HG03432 (cell line): Measurements from ENCODE around the gene COL4A2.
A peak's percentile ranks its signal among the peaks of the same experiment; 100 is the strongest.

Experiments used
- ATAC-seq: cut with Tn5 transposase; IDR thresholded peaks from one replicate; pipeline ENCODE4 v1.9.1; 2021; ENCODE audit warnings: mild to moderate bottlenecking, moderate library complexity; ENCODE audit not compliant: unreplicated experiment

COL4A2 gene

DNA sequence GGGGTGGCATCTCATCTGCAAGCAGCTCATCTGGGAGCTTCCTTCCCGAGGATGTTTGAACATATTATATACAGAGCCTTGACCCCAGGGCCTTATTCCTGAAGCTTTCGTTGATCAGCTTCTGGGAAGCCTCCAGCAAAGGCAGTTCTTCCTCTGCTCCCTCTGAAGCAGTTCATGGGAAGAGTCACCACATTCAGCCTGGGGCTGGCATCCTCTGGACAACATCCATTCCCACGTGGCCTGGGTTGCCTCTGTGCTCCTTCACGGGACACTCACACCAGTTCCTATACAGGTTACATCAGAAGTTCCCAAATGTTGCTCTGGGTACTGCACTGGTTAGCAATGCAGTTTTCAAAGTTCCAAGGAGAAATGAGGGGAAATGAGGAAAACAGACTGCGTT lies 29.6 kb downstream of the COL4A2 start:
- no peak for ATAC-seq

DNA sequence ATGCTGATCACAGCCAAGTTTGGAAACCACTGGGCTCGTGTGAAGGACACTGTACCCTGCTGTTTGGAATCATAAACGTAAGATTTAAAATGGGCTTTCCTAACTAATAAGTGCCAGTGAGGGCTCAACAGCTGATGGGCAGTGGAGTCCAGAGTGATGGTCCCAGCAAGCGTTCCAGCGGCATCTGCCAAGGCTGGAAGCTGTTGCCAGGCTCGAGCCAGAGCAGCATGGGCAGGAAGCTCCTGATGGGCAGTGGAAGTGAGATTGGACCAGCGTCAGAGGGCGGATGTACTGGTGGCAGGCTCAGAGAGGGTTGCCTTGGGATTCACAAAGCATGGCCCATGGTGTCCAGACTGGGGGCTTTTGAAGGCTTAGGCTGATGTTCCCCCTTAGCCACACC lies 30.2 kb downstream of the COL4A2 start:
- ATAC-seq = no peak

DNA sequence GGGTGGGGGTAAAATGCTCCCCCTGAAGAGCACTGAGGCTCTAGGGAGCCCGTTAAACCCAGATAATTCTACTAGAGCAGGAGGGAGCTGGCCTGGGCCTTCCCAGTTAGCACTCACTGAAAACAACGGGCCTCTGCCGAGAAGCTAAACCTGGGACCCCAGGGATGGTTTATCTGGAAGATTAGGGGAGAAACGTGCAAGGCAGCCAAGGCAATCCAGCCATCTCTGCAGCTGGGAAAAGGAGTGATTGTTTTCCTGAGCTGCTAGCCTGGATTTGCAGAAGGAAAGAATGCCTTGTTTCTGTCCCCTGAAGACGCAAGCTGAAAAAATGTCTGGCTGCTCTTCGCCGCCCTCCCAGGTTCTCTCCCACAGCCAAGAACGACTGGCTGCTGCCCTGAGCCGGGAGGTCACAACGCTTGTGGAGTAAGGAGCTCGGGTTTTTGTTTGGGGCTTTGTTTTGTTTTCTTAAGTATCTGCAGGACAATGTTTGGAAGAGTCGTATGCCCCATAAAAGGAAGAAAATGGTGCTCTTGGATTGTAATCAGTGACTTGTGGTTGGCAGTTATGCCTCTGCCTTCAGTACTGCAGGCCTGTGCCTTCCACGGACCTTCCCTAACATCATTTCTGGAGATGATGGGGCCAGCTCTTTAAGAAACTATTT lies 31.5 kb downstream of the COL4A2 start:
- no peak for ATAC-seq

DNA sequence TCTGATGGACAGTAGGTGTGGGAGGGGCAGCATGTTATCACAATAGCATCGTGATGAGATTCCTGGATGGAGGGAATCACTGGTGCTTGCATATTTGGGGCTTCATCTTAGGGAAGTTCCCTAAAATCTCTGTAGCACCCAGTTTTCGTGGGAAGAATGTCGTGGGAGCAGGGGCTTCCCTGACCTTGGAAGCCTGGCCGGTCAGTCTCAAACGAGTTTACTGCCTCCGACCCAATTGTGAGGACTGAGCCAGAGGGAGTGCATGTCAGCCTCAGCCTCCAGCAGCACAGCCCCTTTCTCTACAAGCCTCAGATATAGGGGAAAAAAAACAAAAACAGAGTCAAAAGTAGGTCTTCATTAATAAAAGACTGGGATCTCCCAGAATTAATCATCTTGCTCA lies 32.2 kb downstream of the COL4A2 start:
- no peak for ATAC-seq

DNA sequence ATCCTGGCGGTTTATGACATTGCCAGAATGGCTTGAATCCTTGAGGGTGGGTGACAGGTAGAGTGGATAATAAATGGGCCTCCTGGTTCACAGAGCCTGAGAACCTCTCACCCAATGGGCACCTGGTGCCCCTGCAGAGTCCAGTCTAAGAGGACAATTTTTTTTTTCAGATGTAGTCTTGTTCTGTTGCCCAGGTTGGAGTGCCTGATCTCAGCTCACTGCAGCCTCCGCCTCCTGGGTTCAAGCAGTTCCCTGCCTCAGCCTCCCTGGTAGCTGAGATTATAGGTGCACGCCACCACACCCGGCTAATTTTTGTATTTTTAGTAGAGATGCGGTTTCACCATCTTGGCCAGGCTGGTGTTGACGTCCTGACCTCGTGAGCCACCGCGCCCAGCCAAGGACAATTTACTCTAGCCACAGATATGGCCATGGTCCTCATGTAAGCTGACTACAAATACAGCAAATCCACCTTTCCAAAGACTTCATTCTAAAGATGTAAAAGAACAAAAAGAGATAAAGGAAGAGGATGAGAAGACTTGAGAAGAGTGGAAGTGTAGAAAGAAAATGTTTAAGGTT lies 33.0 kb downstream of the COL4A2 start:
- ATAC-seq = no peak

DNA sequence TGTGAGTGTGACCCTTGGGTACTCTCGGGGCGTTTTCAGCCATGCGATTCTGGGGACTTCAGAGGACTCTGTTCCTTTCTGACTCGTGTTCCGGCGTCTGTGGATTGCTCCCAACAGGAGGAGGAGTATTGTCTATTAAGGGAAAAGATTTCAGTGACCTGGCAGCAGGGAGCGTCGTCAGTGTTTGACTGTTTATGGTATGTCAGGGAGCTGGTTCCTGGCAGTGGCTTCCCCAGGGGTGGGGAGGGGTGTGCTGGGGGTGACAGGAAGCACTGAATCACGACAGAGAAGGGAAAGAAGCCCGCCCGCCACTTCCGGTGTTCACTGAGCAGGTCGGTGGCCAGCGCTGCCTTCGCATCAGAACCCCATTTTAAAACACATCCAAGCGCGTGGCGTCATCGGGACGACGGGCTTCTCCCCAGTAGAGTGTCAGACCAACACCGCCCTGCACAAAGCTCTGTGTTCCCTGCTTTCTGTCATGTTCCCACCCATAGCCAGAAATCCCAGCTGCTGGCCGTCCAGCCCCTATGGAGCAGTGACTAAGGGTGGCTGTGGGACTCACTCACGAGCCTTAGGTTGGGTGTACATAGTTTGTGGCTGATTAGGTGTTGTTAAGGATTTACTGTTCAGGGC lies 33.8 kb downstream of the COL4A2 start:
- ATAC-seq = peak; percentile 45

DNA sequence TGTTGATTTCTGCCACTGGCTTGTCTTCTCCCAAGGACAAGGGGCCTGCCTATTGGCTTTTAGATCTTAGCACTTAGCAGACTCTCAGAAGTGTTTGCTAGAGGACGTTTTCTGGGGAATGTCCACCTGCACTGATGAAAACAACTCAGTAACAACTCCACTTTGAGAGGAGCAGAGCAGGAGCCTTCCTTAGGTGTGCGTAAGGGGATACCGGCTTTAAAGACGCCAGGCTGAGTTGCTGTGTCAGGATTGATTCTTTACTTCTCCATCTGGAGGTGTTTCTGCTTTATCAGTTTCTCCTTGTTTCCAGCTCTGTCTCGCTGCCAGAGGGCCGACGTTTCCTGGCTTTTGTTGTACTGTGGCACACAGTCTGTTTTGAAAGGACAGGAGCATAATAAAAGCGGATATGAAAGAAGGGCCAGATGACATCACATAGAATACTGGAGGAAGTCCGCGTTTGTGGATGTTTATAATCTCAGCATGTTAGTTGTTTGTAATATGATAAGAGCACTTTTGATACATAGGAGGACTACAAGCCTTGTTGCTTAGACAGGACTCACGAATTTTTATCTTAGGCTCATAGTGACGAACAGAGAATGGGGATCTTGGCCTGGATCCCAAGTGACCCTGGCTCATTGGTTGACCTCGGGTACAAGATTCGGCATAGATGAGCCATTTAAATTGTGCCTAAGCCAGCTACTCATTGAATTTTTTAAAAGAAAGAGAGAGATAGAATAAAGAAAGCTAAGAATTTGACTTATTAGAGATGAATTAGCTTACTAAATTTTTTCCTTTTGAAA lies 34.6 kb downstream of the COL4A2 start:
- peak; percentile 50 for ATAC-seq

DNA sequence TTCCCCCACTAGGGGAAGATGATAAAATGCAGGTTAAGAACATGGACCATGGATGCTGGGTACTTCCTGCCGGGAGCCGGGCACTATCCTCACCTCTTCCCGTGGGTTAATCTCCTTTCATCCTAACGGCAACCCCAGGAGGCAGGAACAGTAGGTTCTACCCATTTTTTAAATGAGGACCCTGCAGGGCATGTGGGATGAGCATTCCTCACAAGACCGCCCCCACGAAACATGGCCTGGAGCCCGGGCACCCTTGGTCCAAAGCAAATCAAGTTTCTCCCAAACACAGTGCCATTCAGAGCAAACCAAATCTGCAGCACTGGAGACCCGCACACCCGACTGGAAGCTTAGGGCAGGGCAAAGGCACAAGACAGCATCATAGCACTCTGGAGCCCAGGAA lies 35.4 kb downstream of the COL4A2 start:
- no peak for ATAC-seq

DNA sequence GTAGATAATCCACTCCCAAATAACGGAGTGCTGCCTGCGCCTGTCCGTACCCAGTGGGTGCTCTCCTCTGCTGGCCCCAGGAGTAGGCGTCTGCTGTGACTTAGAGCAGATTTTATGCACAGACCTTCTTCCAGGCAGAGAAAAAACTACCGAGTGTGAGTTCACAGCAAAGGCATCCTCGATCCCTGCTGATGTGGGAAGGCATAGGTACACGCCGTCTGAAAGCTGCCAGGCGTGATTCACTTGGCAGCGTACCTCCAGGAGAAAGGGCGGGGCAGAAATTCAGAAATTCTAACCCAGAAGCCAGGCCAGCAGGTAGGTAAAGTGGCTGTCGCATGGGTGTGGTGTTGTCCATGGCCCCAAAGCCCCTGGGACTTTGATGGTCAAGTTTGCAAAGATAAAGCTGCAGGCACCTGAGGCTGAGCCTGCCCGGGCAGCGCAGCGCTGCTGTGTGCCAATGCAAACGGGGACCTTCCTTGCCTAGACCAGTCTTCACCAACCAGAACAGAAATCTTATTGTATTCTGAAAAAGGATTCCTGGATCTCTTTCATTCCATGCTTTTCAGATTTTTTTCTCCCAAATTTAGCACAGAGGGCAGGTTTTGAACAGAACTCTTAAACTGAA lies 36.3 kb downstream of the COL4A2 start:
- no peak for ATAC-seq

DNA sequence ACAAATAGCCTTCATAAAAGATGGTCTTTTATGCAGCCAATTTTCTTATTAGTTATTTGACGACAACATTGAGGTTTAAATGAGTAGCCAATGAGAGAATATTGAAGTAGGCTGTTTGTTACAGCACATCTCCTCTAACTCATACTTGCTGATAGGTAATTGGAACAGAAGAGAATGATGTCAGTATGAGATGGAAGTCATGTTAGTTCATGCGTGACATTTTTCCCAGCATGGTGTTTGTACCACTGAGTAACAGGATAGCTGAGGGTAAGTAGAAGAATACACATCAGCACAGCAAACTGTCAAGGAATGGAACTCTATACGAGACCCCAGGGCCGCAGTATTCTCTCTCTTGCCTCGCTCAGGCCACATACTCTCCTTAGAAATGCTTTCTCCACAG lies 37.2 kb downstream of the COL4A2 start:
- no peak for ATAC-seq

DNA sequence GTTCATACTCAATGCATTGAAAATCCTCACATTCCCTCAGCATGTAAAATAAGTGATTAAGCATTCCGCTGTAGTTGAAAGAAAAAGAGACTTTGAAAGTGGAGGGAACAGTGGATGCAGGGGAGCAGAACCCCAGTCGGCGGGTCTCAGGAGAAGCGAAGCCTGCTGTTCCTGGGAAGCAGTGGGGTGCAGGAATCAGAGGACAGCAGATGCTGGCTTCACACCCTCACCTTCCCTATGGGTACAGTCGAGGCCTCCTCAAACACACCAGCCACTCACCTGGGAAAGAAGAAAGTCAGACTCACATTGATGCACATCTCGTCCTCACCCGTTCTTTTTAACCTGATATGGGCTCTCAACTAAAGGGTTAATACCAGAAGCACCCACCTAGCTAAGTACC lies 38.2 kb downstream of the COL4A2 start:
- ATAC-seq = no peak

DNA sequence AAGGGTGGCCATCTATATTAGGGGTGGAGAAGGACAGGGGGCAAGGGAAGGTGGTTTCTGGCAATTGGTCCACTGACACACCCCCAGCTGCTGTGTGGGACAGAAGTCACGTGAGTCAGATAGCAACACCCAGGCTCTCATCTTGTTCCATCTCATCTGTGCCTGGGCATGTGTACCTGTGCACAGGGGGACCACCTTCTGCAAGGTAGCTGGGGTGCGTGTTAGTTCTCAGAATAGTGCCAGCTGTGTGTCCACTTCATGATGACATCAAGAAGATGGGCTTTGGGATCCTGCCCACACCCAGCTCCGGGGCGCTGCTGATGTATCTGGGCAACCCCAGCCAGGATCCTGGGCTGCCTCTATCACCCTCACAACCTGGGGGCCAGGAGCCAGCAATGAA lies 38.6 kb downstream of the COL4A2 start:
- no peak for ATAC-seq

DNA sequence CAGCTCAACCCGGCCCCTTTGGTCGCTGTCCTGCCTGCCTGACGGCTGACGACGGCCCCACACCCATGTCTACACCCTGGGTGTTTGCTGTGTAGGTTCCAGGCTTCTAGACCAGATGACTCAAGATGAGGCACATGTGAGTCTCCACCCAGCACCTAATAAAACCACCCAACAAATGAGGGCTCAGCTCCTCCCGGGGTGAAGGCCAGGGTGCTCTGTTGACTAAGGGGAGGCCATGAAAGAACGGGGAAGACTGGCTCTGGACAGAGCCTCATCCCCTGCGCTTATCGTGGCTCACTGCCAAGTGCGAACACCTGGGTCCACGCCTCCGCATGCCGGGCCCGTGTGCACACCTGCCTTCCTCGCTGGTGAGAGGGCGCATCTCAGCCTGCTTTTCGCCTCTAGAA lies 39.6 kb downstream of the COL4A2 start:
- ATAC-seq = no peak

DNA sequence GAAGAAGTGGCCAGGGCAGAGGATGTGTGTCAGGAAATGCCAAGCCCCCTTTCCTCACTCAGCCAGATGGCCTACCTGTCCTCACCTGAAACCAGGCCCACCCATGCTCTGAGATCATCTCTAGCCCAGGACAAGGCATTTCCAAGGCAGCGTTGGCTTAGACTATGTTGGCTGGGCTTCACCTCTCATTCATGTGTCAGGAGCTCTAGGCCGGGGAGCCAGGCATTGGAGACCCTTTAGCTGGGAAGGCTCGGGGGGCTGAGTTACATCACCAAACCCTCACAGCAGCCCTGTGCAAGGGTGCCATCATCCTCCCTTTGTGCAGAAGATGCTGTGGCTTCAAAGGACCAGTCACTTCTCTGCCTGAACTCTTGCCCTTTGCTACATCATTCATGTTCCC lies 40.0 kb downstream of the COL4A2 start:
- ATAC-seq = no peak

DNA sequence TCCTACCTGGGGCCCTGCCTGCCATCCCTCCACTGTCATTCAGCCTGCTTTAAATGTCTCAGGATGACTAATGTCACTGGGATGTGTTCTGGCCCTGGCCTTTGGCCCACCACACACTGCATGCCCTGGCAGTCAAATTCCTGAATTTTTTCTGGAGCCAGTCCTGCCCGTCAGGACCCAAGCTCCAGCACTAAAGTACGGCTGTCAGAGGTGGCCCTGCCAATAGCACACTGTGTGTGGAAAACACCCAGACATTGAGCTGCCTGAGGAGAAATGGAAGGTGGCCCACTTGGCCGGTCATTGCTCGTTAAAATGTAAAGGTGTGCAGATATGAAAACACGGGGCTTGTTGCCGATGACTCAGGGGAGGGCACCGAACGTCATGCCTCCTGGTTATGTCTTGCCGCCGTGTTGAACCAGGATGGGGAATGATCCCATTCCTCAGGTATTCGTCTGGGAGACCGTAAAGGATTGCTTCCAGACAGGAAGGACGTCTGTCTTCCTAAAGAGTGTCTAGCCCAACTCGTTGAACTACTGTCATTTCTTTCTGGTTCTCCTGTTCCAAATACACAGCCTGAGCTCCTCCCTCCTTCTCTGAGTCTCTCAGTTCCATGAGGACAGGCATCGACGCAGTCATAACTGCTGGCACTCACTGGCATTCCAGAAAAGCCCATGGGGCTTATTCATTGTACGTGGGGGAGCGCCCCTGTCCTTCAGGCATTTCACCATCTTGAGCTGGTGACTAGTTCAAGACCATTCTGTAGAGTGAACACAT lies 40.6 kb downstream of the COL4A2 start:
- ATAC-seq = no peak

DNA sequence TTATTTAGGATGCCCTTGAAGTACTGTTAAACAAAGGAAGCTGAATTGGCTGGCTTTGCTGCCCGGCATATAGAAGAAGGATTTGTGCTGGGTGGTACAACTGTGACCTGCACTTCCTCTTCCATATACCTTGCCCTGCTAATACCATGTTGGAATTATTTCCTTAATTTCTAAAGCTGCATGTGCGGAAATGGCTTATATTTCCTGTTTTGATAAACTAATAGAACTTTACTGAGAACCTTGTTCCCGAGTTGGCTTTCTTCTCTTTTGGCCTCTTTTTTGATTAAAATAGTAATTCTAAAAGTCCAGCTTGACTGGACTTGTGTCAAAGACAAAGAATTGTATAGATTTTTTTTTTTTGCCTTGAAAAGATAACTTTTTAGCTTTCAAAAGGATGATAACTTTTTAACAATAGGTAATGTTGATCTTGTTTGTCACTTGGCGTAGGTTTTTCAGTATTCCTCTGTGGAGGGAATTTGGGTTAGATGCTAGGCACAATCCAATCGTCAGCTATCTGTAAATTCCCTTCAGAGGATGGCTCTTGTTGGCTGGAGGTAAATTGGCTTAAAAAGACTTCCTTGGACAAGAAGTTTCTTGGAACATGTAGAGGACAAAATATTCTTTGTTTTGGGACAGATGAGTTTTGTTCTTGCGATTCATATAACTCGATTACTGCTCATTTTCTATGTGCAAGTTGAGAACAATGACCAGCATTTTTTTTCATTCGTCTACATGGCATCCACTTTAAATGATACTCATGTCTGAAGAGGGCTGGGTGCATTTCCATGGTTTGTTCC lies 41.4 kb downstream of the COL4A2 start:
- no peak for ATAC-seq

DNA sequence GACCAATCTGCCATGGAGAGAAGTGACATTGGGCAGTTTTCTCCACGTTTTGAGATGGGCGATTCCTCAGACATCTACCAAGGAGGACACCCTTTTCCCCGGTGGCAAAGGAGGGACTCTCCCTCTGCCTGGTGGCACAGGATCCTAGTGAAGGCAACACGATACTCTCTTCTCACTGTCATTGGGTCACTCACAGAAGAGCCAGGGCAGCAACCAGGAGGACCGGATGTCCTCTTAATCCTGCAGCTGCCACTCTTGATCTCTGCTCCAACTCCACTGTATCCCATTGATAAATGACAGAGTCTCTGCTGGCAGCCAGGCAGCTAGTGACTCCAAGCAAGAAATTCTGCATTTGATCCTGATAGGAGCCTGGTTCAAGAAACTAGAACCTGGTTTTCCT lies 42.2 kb downstream of the COL4A2 start:
- ATAC-seq = no peak

DNA sequence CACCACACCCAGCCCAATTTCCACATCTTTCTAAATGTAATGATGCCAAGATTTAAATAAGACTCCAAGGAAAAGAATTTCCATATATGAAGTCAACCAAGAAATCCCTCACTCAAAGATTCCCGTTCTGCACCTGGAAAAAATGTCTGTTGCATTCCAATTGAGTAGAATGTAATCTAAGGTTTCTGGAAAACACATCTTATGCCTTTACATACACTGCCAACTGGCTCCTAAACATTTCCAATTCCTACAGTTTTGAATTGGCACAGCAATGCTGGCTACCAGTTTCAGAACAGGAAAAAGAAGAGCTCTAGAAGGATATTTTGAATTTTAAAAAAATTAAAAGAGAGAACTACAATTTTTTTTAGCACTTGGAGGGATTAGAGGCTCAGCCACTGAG lies 43.0 kb downstream of the COL4A2 start:
- ATAC-seq = no peak

DNA sequence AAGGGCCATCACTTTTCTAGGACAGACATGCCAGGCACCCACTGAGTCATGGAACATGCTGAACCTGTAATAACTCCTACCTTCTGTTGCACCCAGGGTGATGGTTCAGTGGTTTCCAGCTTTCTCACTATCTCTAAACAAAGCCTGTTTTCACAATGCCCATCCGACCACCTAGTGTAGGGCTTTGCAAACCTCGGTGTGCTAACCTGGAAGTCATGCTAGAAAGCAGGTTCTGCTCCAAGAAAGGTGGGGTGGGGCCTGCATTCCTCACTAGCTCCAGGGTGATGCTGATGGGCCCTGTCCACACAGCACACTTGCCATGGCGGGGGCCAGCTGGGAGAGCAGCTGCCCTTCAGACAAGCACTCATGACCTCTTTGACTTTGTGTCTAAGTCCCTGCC lies 43.4 kb downstream of the COL4A2 start:
- ATAC-seq = no peak
